ENCODE measurements around the gene MARS1.
A peak's percentile ranks its signal among the peaks of the same experiment; 100 is the strongest.

The MARS1 gene

DNA sequence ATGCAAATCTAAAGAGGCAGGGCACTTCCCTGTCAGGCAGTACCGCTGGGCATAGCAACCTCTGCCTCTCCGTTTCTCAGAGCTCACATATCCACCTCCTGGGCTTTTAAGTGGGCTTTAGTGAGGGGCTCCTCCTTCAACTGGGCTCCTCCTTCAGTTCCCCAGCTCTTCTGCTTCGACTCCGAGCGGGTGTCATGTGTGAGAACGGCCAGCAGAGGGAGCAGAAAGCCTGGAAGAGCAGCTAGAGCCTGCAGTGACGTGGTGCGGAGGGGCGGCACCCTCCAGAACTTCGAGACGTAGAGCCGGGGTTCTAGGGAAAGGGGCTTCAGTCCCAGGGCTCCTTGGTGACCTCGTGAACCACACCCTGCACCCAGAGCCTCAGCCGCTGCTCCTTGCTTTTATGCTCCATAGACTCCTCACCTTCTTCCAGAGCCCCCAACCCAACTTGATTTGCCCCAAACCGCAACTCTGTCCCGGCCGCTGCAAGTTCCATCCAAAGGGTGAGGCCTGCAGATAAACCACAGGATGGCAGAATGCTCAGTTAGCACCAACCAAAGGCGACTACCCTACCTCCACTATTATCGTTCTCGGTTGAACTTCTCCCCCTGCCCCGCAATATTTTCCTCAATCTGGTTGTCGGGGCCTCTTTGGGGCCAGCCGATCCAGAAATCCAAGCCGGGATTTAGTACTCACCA lies 28.7 kb upstream of the MARS1 start:
- peak; percentile 91 for DNase-seq

DNA sequence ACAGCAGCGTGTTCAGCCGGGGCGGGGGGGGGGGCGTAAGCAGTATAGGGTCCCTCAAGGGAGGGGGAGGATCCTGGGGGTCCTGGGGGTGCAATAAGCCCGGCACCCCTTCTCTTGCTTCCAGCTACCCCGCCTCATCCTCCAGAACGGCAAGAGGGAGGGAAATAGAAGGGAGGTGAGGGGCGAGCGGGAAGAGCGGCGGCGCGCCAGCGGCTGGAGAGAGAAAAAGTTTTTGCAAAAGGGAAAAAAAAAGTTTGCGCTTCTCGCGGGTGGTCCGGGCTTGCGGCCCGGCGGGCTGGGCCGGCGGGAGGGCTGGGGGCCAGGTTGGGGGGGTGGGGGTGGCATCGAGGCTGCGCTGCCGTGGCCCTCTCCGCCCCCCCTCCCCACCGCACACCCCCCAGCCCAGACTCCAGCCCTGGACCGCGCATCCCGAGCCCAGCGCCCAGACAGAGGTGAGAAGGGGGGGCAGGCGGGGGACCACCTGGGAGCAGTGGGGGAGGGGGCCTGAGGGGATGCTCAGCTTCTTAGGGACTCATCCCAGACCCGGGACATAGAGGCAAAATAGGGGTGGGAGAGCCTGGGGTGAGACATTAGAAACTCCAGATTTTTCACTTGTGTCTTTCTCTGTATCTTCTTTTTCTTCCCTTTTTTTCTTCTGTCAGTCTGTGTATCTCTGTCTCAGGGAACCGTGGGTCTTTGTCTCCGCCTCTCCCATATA lies 28.0 kb upstream of the MARS1 start, which contains the start of gene GLI1:
TSS of gene GLI1 (plus strand) at position 36 of the 718 bp plus-strand sequence. CDS start 3,907 bp downstream, outside the sequence.
- no peak for DNase-seq

DNA sequence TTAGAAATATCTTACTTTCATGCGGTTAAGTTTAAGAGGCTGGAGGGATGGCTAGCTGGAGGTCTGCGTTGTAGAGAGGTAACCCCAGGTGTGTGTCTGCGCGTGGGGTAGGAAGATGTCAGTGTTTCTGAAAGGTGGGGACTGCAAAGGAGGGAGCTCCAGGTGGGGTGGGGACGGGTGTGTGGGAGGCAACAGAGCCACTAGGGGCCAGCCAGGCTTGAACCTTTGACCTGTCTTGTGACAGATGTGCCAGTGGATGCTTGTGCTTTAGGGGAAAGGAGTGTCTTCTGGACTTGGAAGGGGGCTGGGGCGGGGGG lies 27.4 kb upstream of the MARS1 start:
- DNase-seq, result no peak

DNA sequence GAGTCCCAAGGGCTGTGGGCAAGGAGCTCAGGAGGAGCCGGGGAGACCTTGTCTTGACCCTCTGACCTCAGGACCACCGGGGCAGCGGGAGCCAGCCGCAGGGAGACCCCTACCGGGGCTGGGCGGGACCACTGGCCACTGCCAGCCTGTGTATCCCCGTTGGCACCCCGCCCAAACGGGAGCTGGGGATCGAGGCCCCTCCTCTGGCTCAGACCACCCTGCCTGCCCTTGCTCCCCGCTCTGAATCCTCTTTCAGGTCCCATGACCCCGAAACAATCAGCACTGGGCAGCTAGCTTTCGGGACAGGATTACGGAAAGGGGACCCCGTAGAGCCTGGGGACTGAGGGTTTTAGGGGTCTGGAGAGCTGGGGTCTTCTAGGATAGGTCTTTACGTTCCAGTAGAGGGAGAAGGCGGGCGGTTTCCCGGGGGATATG lies 27.0 kb upstream of the MARS1 start:
- no peak for DNase-seq

DNA sequence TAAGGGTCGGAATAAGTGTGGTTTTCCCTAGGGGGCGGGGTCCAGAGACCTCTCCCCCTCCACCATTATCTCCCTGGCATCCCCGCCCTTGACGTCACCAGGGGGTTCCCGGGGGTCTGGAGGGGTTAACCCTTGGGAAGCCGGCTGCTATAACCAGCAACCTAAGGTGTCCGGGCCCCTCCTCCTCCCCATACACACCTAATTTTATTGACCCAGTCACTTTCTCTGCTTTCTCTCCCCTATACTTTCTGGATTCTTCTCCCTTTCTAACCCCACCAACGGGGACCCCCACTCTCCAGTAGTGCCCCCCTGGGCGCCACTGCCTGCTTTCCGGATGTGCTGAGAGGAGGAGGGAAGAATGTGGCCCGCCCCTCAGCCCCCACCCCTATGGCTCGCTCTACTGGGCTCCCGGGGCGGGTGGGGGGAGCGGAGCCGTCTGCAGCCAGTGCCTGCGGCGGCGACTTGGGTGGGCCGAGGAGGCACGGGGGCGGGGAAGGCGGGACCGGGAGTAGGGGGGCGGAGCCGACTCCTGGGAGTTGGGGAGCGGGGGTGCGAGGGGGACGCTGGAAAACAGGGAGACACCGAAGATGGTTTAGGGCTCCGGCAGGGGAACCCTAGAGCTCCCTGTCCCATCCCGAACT lies 26.5 kb upstream of the MARS1 start:
- DNase-seq, result no peak

DNA sequence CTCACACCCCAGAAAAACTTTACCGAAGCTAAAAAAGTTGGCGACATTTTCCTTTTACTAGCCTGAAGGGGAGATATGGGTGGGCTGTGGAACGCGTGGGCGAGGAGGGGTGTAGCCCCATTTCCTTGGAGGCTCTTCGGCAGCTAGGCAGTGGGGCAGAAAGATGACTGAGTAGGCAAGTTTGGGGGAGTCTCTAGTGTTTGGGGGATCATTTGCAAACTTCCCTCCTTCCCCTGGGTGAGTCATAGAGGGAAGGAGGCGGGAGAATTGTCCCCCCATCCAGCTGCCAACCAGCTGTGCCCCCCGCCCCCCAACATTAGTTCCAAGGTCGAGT lies 26.0 kb upstream of the MARS1 start:
- DNase-seq, result no peak

DNA sequence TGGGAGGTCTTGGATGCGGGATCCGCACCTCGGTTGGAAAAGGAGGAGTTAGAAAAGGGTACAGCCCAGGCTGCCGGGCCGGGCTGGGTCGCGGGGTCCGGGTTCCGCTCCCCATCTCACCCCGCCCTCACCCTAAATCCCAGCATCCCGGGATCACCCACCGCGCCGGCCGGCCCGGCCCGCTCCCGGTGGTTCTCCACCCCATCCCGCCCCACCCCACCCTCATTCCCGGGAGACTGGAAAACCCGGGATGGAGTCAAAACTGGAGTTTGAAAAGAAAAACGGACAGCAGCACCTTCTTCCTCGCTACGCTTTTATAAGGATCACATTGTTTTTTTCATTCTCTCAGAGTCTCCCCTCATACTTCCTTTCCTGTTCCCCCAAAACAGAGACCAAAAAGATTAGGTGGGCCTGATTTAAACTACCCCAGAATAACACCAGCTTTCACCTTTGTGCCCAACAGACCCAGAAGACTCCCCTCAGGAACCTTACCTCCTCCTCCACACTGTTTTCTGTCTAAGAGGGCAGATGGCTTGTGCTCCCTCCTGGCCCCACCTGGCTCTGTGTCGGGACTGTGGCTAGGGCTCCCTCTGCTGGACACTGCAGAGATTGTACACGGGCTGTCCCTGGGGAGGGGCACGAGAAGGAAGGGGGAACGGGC lies 25.5 kb upstream of the MARS1 start:
- DNase-seq, result peak; percentile 86

DNA sequence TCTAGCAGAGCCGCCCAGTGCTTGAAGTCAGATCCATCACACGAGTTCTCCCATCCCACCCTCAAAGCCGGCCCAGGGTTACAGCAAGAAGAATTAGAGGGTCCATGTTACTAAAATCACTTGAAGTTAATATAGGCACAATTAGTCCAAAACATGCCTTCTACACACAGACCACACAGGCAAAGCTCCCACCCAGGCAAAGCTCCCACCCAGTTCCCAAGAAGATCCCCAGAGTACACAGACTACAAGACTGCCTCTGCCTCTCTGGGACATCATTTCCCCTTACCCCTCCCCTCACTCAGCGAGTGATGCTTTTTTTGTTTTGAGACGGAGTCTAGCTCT lies 25.0 kb upstream of the MARS1 start:
- no peak for DNase-seq

DNA sequence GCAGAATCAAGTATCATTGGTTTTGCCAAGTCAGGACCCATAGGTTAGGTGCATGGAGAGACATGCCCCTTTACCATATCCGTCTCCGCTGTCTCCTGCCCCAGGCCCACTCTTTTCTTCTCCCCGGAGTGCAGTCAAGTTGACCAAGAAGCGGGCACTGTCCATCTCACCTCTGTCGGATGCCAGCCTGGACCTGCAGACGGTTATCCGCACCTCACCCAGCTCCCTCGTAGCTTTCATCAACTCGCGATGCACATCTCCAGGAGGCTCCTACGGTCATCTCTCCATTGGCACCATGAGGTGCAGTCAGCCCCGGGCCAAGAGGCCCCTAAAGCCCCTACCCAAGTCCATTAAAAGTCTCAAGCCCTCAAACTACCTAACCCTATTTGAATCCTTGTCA lies 23.3 kb upstream of the MARS1 start:
- no peak for DNase-seq

DNA sequence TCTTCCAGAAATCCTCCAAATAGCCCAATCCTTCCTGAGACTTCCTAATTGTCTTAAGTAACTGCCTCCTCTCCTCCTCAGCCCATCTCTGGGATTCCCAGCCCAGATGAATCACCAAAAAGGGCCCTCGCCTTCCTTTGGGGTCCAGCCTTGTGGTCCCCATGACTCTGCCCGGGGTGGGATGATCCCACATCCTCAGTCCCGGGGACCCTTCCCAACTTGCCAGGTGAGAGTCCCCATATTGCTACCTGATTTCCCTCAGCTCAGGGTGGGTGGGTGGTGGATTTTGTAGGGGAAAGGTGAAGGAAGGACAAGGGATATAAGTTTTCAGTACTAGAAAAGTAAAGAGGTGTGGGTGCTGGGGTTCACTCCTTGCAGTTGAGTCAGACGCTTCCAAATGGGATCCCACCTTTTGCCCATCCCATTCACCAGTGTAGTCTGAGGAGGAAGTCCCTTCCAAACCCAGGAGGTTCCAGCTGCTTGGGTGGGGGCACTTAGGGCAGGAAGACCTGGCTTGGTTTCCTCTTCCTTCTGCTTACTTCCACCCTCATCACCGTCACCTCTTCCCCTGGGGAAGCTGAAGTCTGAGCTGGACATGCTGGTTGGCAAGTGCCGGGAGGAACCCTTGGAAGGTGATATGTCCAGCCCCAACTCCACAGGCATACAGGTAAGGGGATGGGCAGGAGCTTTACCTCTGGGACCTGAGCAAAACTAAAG lies 22.7 kb upstream of the MARS1 start:
- DNase-seq, result no peak

DNA sequence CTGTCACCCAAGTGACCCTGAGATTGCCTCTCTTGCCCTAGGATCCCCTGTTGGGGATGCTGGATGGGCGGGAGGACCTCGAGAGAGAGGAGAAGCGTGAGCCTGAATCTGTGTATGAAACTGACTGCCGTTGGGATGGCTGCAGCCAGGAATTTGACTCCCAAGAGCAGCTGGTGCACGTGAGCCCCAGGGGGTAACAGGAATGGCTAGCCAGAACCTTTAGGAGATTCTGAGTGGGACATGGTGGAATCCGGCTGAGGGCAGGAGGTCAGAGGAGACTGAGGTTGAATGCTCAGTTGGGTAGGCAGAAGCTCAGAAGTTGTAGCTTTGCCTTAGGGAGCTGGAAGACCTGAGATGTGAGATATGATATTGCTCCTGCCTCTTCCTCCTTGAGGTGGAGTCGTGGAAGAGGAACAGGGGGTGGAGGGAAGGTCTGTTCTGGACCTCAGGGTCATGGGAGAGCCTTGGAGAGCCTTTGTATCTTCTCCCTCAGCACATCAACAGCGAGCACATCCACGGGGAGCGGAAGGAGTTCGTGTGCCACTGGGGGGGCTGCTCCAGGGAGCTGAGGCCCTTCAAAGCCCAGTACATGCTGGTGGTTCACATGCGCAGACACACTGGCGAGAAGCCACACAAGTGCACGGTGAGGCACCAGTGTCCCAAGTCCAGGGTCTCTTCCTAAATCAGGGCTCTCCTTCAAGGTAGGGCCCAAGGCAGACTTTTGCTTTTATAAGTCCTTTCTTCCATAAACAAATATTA lies 21.9 kb upstream of the MARS1 start:
- DNase-seq, result no peak

DNA sequence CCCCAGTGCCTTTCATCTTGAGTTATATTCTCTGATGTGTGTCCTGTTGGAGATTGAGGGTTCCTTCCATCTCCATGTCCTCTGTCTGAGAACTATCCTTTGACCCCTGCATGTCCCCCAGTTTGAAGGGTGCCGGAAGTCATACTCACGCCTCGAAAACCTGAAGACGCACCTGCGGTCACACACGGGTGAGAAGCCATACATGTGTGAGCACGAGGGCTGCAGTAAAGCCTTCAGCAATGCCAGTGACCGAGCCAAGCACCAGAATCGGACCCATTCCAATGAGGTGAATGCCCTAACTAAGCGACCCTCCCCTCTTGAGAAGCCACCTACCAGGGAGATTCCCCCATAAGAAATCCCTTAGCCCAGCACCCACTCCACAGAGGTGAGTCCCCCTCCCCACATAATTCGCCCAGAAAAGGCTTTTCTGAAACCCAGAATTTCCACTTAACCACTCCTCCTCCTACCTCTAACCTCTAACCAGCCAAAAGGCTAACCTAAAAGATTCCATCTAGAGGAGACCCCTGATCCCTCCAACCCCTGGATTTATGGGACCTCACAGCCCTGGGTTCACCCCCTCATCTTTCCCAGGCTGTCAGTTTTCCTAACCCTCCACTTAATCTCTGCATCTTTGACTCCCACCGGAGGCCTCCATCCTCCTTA lies 20.5 kb upstream of the MARS1 start:
- no peak for DNase-seq

DNA sequence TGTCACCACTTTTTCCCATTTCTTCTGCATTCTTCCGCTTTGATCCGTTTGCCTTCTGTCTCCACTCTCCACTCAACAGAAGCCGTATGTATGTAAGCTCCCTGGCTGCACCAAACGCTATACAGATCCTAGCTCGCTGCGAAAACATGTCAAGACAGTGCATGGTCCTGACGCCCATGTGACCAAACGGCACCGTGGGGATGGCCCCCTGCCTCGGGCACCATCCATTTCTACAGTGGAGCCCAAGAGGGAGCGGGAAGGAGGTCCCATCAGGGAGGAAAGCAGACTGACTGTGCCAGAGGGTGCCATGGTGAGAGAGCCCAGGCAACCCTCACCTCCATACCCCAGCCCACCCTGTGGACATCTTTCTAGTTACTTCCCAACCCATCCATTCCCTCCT lies 20.0 kb upstream of the MARS1 start:
- no peak for DNase-seq

DNA sequence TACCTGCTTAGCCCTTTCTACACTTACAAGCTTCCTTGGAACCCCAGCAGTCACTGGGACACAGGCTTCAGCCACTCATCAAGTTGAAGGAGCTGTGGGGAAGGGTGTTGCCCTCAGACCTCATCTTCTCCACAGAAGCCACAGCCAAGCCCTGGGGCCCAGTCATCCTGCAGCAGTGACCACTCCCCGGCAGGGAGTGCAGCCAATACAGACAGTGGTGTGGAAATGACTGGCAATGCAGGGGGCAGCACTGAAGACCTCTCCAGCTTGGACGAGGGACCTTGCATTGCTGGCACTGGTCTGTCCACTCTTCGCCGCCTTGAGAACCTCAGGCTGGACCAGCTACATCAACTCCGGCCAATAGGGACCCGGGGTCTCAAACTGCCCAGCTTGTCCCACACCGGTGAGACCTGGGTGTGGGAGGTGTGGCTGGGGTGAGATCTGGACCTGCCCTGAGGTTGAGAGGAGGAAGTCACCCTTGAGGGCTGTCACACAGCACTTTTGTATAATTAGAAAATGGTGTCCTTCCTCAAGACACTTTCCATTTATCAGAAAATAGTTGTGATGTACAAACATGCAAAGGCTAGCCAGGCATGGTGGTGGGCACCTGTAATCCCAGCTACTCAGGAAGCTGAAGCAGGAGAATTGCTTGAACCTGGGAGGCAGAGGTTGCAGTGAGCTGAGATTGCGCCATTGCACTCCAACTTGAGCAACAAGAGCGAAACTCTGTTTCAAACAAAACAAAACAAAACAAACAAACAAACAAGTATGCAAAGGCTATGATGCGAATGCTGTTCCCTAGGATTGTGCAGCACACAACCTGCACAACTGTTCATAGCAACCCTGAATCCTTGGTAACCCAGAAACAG lies 18.3 kb upstream of the MARS1 start:
- no peak for DNase-seq

DNA sequence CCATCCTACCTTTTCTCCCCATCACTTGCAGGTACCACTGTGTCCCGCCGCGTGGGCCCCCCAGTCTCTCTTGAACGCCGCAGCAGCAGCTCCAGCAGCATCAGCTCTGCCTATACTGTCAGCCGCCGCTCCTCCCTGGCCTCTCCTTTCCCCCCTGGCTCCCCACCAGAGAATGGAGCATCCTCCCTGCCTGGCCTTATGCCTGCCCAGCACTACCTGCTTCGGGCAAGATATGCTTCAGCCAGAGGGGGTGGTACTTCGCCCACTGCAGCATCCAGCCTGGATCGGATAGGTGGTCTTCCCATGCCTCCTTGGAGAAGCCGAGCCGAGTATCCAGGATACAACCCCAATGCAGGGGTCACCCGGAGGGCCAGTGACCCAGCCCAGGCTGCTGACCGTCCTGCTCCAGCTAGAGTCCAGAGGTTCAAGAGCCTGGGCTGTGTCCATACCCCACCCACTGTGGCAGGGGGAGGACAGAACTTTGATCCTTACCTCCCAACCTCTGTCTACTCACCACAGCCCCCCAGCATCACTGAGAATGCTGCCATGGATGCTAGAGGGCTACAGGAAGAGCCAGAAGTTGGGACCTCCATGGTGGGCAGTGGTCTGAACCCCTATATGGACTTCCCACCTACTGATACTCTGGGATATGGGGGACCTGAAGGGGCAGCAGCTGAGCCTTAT lies 17.4 kb upstream of the MARS1 start:
- DNase-seq, result no peak

DNA sequence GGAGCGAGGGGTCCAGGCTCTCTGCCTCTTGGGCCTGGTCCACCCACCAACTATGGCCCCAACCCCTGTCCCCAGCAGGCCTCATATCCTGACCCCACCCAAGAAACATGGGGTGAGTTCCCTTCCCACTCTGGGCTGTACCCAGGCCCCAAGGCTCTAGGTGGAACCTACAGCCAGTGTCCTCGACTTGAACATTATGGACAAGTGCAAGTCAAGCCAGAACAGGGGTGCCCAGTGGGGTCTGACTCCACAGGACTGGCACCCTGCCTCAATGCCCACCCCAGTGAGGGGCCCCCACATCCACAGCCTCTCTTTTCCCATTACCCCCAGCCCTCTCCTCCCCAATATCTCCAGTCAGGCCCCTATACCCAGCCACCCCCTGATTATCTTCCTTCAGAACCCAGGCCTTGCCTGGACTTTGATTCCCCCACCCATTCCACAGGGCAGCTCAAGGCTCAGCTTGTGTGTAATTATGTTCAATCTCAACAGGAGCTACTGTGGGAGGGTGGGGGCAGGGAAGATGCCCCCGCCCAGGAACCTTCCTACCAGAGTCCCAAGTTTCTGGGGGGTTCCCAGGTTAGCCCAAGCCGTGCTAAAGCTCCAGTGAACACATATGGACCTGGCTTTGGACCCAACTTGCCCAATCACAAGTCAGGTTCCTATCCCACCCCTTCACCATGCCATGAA lies 16.8 kb upstream of the MARS1 start:
- no peak for DNase-seq

DNA sequence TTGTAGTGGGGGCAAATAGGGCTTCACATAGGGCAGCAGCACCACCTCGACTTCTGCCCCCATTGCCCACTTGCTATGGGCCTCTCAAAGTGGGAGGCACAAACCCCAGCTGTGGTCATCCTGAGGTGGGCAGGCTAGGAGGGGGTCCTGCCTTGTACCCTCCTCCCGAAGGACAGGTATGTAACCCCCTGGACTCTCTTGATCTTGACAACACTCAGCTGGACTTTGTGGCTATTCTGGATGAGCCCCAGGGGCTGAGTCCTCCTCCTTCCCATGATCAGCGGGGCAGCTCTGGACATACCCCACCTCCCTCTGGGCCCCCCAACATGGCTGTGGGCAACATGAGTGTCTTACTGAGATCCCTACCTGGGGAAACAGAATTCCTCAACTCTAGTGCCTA lies 16.2 kb upstream of the MARS1 start:
- DNase-seq, result no peak

DNA sequence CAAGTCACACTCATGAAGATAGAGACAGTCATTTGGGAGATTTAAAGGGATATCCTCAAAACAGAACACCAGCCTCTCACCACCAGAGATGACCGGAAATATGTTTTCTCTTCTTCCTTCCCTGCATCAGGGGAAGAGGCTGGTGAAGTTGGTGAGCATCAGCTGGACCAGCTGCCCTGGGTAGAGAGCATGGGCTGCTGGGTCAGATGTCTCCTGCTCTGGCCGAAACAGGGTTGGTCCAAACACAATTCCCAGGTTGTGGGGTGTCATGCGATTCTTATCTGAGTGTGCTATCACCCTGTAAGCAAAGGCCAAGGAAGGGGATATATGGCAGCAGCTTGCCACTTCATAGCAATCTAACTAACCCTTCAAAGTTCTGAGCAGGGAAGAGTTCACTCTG lies 15.5 kb upstream of the MARS1 start:
- DNase-seq, result no peak

DNA sequence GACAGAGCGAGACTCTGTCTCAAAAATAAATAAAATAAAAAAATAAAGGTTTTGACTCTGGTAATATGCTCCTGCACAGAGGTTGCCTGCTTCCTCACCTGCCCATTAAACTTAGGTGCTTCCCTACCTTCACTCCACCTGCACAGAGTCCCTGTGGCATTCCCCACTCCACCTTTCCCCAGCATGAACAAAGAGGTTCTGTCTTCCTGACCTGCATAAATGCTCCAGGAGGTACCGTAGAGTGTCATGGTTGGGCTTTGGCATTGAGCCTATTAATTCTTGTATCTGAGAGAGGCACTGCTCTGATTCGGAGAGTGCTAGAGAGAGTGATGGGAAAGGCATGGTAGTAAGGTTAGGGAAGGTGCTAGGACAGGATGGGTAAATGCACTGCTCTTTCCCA lies 14.5 kb upstream of the MARS1 start:
- no peak for DNase-seq

DNA sequence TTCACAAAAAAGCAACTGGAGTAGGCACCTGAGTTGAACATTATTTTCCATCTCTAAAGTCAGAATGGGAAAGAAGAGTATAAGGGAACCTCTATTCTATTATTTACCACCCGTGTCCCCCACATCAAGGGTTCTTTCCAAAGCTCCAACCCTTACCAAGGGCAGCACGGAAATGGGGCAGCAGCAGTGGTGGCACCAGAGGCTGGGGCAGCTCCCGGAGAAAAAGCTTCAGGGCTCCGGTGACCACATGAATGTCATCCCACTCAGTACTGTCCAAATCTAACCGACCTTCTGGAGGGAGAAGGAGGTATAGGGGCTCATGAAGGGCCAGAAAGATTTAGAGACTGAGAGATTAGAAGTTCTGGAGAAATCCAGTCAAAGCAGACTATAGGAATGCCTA lies 14.0 kb upstream of the MARS1 start:
- DNase-seq, result no peak

All from stimulated activated CD4-positive, alpha-beta T cell treated with anti-CD3 and anti-CD28 coated beads, Interleukin-12 subunit alpha, Interleukin-12 subunit beta, amount 100 ng/mL, for 4 hours (primary cell).